NCI-H2081 (cell line): Measurements from ENCODE around the gene PTCD2.
A peak's percentile ranks its signal among the peaks of the same experiment; 100 is the strongest.

ENCODE experiments used
- DNase-seq, 2 experiments: peaks; one replicate each; lab custom pipeline; 2025; lab: John Stamatoyannopoulos, UW

Gene PTCD2

GRCh38 chr5:72347801-72348308 lies 27.7 kb downstream of the PTCD2 start:
- DNase-seq, result no peak

GRCh38 chr5:72351376-72351775 lies 31.2 kb downstream of the PTCD2 start:
- no peak for DNase-seq

GRCh38 chr5:72352616-72353015 lies 32.4 kb downstream of the PTCD2 start:
- DNase-seq, result no peak

- no peak for DNase-seq
Measured at GRCh38 chr5:72353046-72353445, 32.9 kb downstream of the PTCD2 start.

- DNase-seq, result peak; percentile 2 to 8
Measured at GRCh38 chr5:72355706-72356299, 35.6 kb downstream of the PTCD2 start.

GRCh38 chr5:72356361-72356760 lies 36.2 kb downstream of the PTCD2 start:
- DNase-seq, result no peak

GRCh38 chr5:72358925-72359324 lies 38.8 kb downstream of the PTCD2 start:
- no peak for DNase-seq

GRCh38 chr5:72359886-72360285 lies 39.7 kb downstream of the PTCD2 start:
- DNase-seq, result no peak

- DNase-seq, result no peak
Measured at GRCh38 chr5:72363166-72363802, 43.1 kb downstream of the PTCD2 start.

- DNase-seq, result no peak
Measured at GRCh38 chr5:72364171-72364570, 44.0 kb downstream of the PTCD2 start.

- no peak for DNase-seq
Measured at GRCh38 chr5:72364951-72365350, 44.8 kb downstream of the PTCD2 start.

GRCh38 chr5:72366324-72366976 lies 46.3 kb downstream of the PTCD2 start:
- peak; percentile 46 to 54 for DNase-seq

GRCh38 chr5:72368271-72368670 lies 48.1 kb downstream of the PTCD2 start:
- no peak for DNase-seq

GRCh38 chr5:72369301-72369700 lies 49.1 kb downstream of the PTCD2 start:
- DNase-seq, result no peak

GRCh38 chr5:72369711-72370110 lies 49.5 kb downstream of the PTCD2 start:
- no peak for DNase-seq

- DNase-seq, result no peak
Measured at GRCh38 chr5:72372331-72372730, 52.2 kb downstream of the PTCD2 start.

- DNase-seq, result no peak
Measured at GRCh38 chr5:72372923-72373322, 52.8 kb downstream of the PTCD2 start.

- no peak for DNase-seq
Measured at GRCh38 chr5:72374844-72375243, 54.7 kb downstream of the PTCD2 start.

GRCh38 chr5:72376381-72376780 lies 56.2 kb downstream of the PTCD2 start:
- DNase-seq, result no peak

GRCh38 chr5:72377910-72378638 lies 57.9 kb downstream of the PTCD2 start:
- DNase-seq, result no peak

- peak; percentile 18 to 42 for DNase-seq
Measured at GRCh38 chr5:72378639-72379289, 58.6 kb downstream of the PTCD2 start.

- no peak for DNase-seq
Measured at GRCh38 chr5:72379936-72380335, 59.8 kb downstream of the PTCD2 start.
